ENCODE data around the gene SMIM35.

The SMIM35 gene

GRCh38 chr11:118004543-118005223 is 82.1 kb downstream of the SMIM35 start:
- ChIA-PET CTCF (interaction anchor here (0.6 to 1.5 kb wide), 2 partner anchors 186 to 259 kb away, joined by 3 to 5 read pairs; partner anchors contain the start of gene MPZL2), POLR2A (no interaction called here)
- Histone ChIP-seq H3K36me3 (ENCODE audit: control insufficient read depth in 2 of 2, insufficient read depth in 1 of 2, low read length in 2 of 2) (no peaks in the 10 kb centered on the region), H3K4me1 (ENCODE audit: control insufficient read depth, insufficient read depth, low read length) (no peaks in the 10 kb centered on the region), H3K9me3 (ENCODE audit: control insufficient read depth, insufficient read depth, low read depth, low read length) (no peaks in the 10 kb centered on the region), H3K27ac (ENCODE audit: extremely low read depth, low read depth, low read length) (no peak overlapping the region), H3K4me3 (ENCODE audit: low read depth, low read length) (no peak overlapping the region)
- TF ChIP-seq SP2 (tag by site-specific recombination; IDR thresholded peaks at IDR 0.05) (no peak), HOXD13 (CRISPR knock-in tag; IDR thresholded peaks at IDR 0.05; ENCODE audit: borderline replicate concordance) (no peak), ZBTB7A (tag by site-specific recombination; IDR thresholded peaks at IDR 0.05; ENCODE audit: low read depth) (no peak)
- TF ChIP-seq, protein P1, sequence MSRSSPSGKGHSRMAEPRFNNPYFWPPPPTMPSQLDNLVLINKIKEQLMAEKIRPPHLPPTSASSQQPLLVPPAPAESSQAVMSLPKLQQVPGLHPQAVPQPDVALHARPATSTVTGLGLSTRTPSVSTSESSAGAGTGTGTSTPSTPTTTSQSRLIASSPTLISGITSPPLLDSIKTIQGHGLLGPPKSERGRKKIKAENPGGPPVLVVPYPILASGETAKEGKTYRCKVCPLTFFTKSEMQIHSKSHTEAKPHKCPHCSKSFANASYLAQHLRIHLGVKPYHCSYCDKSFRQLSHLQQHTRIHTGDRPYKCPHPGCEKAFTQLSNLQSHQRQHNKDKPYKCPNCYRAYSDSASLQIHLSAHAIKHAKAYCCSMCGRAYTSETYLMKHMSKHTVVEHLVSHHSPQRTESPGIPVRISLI (tag by site-specific recombination; IDR thresholded peaks at IDR 0.05), result no peak

- no peaks in the 10 kb centered on the region for H3K9me3 ChIP-seq (ENCODE audit: control insufficient read depth, insufficient read depth, low read depth, low read length)
- ChIA-PET POLR2A (no interaction called here), CTCF (interaction anchor here (1.2 kb wide), 1 partner anchor 56 kb away, joined by 5 read pairs; no protein-coding TSS in a partner anchor)
- H3K4me1 ChIP-seq (ENCODE audit: control insufficient read depth, insufficient read depth, low read length), result no peaks in the 10 kb centered on the region
- H3K36me3 ChIP-seq (ENCODE audit: control insufficient read depth in 2 of 2, insufficient read depth in 1 of 2, low read length in 2 of 2), result no peaks in the 10 kb centered on the region
- no peak overlapping the region for H3K27ac ChIP-seq (ENCODE audit: extremely low read depth, low read depth, low read length)
- no peak overlapping the region for H3K4me3 ChIP-seq (ENCODE audit: low read depth, low read length)
- TF ChIP-seq SETDB1 (IDR thresholded peaks at IDR 0.05; ENCODE audit: insufficient read length, low read length), result no peak
- no peak for TF ChIP-seq YY1 (tag by site-specific recombination; IDR thresholded peaks at IDR 0.05)
- no peak for TF ChIP-seq ZBTB8A (tag by site-specific recombination; IDR thresholded peaks at IDR 0.05)
- TF ChIP-seq ZNF610 (tag by site-specific recombination; IDR thresholded peaks at IDR 0.05; ENCODE audit: borderline replicate concordance), result no peak
- no peak for TF ChIP-seq PRDM1 (tag by site-specific recombination; IDR thresholded peaks at IDR 0.05)
- TF ChIP-seq IKZF3 (tag by site-specific recombination; IDR thresholded peaks at IDR 0.05), result no peak
- TF ChIP-seq ZNF629 (tag by site-specific recombination; IDR thresholded peaks at IDR 0.05), result no peak
- no peak for TF ChIP-seq MYNN (tag by site-specific recombination; IDR thresholded peaks at IDR 0.05; ENCODE audit: borderline replicate concordance)
- TF ChIP-seq, protein P2, sequence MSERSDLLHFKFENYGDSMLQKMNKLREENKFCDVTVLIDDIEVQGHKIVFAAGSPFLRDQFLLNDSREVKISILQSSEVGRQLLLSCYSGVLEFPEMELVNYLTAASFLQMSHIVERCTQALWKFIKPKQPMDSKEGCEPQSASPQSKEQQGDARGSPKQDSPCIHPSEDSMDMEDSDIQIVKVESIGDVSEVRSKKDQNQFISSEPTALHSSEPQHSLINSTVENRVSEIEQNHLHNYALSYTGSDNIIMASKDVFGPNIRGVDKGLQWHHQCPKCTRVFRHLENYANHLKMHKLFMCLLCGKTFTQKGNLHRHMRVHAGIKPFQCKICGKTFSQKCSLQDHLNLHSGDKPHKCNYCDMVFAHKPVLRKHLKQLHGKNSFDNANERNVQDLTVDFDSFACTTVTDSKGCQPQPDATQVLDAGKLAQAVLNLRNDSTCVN (tag by site-specific recombination; optimal IDR thresholded peaks at IDR 0.05), result no peak
- no peak for TF ChIP-seq ZNF530 (tag by site-specific recombination; IDR thresholded peaks at IDR 0.05; ENCODE audit: low read depth)
- TF ChIP-seq ZNF223 (tag by site-specific recombination; IDR thresholded peaks at IDR 0.05), result no peak
- TF ChIP-seq ZNF398 (tag by site-specific recombination; IDR thresholded peaks at IDR 0.05), result no peak
- TF ChIP-seq ZNF2 (tag by site-specific recombination; IDR thresholded peaks at IDR 0.05), result no peak
- TF ChIP-seq MEIS1 (CRISPR knock-in tag; IDR thresholded peaks at IDR 0.05; ENCODE audit: borderline replicate concordance), result no peak
- TF ChIP-seq ZNF221 (tag by site-specific recombination; IDR thresholded peaks at IDR 0.05; ENCODE audit: borderline replicate concordance), result no peak
Measured at GRCh38 chr11:118003456-118003855, 83.3 kb downstream of the SMIM35 start.
